Stomach (tissue), 4 donors: ENCODE results near the gene PPP2R5C.

Experiments used
- CTCF ChIP-seq, 7 experiments: fragments of 450-650 bp in 4 of 7; fragments of 200-600 bp in 3 of 7; sonication (generic) in 3 of 7; IDR thresholded peaks; one replicate each; pipeline ENCODE4 v1.5.1; 2016 to 2019; ENCODE audit warnings: antibody characterized with exemption in 7 of 7, control low read depth in 2 of 7, mild to moderate bottlenecking in 1 of 7
- EP300 ChIP-seq: sonication (generic); formaldehyde crosslinking; IDR thresholded peaks from one replicate; pipeline ENCODE4 v1.6.1; 2017; ENCODE audit warnings: antibody characterized with exemption
- POLR2A ChIP-seq, 4 donors: fragments of 450-650 bp; IDR thresholded peaks; one replicate each; pipeline ENCODE4 v1.6.1; 2016; ENCODE audit warnings: antibody characterized with exemption in 4 of 4, control low read depth in 2 of 4, mild to moderate bottlenecking in 1 of 4, moderate library complexity in 1 of 4
- POLR2AphosphoS5 ChIP-seq, 3 donors: sonication (generic); formaldehyde crosslinking; IDR thresholded peaks; one replicate each; pipeline ENCODE4 v1.6.1; 2016; ENCODE audit warnings: antibody characterized with exemption in 3 of 3

- TF ChIP-seq CTCF (IDR thresholded peaks at IDR 0.05) (no peak), POLR2A (IDR thresholded peaks at IDR 0.05) (no peak), EP300 (no peak), POLR2AphosphoS5 (IDR thresholded peaks at IDR 0.05) (no peak)
These were observed 38.4 kb upstream of the PPP2R5C start for GRCh38 chr14:101723061-101723595.
